ENCODE measurements around the gene EVL.
A peak's percentile ranks its signal among the peaks of the same experiment; 100 is the strongest.

EVL gene

DNA sequence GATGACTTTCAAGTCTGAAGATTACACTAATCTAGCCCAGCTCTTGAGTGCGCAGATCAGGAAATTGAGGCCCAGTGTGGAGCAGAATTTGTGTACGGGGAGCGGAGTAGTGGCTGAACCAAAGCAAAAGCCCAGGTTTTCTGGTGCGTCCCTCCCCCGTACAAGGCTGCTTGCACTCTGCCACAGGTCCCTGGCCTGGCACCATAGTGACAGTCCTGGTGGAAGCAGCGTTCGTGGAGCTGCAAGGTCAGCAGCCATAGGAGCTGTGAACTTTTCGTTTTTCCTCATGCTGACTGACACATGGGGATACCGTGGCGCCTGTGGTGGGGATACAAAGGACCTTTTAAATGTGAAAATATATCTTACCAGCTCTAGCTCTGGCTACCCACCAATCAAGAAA, 1.7 kb downstream of the EVL start:
- DNase-seq (ENCODE audit: low spot score) = no peak

GRCh38 chr14:100067481-100067880, 2.3 kb downstream of the EVL start:
- DNase-seq (ENCODE audit: low spot score) = no peak

- no peak for DNase-seq (ENCODE audit: low spot score)
These were observed 3.0 kb downstream of the EVL start for GRCh38 chr14:100067971-100068959.

DNA sequence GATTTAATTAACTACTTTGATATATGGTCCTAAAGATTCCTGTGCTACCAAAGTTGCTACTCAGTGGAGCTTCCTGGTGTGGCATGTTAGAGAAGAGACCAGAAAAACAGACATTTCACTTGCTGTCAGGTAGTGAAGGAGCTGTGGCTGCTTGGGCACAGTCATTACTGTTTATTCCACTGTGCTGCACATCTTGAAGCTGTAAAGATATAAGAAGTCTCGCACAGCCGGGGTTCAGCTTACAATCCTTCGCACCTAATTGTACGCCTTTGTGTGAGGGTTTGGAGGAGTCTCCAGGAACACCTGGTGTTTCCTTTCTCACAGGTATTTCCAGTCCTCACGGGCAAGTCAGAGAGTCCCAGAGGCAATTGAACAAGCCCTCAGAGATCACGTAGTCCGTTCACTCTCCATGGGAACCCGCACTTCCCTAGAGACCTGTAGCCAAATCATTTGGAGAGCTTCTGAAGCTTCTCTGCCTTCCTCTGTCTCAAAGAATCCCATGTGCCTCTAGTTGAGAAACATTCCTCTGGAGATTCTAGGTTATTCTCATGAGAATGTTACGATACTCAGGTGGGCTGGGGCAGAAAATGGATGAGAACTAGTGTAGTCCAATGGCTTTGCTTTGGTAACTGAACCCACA, 4.1 kb downstream of the EVL start:
- DNase-seq (ENCODE audit: low spot score) = no peak

DNA sequence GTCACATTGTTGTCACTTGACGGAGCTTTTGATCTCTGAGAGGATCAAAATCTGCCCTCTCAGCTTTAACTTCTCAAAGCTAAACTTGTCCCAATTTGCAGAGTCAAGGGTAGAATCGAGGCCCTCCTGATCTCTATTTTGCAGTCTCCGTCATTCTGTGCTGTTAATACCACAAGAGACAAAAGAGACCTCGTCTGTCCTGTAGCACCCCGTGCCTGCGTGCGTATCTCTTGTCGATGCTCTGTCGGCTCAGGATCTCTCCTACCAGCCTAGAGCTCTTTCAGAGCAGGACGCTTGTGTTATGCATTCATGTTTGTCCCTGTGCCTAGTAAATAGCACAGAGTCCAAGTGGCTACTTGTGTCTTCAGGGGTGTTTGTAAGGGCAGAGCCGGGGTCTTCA, 5.1 kb downstream of the EVL start:
- DNase-seq (ENCODE audit: low spot score) = no peak

GRCh38 chr14:100071545-100071944, 6.3 kb downstream of the EVL start:
- no peak for DNase-seq (ENCODE audit: low spot score)

DNA sequence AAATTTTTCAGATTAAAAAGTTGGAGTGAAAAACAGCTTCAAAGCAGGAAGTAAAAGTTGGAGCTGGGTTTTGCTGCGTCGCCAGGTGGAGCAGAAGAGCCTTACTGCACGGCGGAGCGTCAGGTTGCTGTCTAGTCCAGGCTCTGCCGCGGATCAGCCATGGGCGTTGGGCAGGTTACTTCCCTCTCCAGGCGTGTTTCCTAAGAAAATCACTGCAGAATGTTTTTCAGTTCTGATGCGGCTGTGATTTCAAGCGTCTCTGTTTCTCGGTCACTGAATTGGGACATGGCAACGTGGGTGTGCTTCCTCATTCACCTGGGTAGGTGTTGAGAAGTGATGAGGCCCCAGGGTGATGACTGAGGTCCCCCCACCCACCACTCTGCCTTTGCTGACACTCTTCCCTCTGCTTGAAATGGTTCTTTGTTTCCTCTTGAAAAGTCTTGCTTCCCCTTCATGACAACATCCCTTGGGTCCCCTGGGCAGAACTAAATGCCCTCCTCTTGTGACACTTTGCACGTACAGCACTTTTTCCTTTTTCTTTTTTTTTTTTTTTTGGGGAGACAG, 7.6 kb downstream of the EVL start:
- DNase-seq (ENCODE audit: low spot score) = no peak

- DNase-seq (ENCODE audit: low spot score) = no peak
These were observed 8.6 kb downstream of the EVL start for GRCh38 chr14:100073576-100074430.

- no peak for DNase-seq (ENCODE audit: low spot score)
These were observed 9.3 kb downstream of the EVL start for GRCh38 chr14:100074431-100075100.

GRCh38 chr14:100075681-100076080, 10.5 kb downstream of the EVL start:
- DNase-seq (ENCODE audit: low spot score) = no peak

DNA sequence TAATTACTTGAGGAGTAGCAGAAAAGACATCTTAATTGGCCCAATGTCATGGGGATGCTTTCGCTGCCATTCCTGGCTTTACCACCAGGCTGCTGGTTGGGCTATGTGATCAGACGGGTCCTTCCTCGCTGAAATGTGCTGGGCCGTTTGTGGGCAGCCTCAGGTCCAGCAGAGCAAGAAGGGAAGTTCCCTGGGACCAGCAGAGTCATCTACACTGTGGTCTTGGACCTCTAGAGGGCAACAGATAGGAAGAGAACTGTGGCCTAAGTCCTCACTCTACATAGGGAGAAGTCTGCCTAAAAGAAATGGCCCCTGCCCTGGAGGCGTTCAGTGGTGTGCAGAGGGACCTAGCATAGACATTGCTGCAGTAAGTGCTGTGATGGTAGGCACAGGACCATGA, 10.9 kb downstream of the EVL start:
- peak; percentile 38 for DNase-seq (ENCODE audit: low spot score)

DNA sequence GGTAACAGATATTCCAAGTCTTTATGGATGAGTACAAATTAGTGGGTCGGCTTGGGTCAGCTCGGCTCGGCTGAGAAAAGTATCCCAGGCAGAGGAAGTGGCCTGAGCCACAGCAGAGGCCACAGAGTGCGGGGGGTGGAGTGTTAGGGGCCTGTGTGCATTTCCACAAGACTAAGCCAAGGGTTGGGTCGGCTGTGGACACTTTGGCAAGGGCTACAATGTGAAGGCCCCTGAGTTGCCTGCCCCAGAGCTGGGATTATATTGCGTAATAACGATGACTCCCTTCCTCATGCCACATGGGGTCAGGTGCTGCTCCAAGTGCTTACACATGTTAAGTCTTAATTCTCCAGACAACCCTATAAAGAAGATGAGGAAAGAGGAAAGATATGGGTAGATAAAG, 11.4 kb downstream of the EVL start:
- no peak for DNase-seq (ENCODE audit: low spot score)

DNA sequence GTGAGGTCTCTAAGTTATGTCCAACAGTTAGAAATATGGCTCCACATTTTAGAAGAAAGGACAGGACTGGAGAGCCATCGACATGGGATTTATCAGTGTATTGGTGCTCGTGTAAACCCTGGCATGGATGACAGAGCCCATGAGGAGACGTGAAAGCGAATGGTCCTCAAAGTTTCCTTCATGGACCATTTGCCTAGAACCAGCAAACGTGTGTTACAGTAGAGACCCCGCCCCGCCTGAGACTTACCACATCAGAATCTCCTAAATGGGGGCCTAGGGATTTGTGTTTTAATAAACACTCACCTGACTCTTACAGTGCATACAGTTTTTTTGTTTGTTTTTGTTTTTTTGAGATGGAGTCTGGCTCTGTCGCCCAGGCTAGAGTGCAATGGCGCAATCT, 12.2 kb downstream of the EVL start:
- no peak for DNase-seq (ENCODE audit: low spot score)

GRCh38 chr14:100078216-100078803, 13.1 kb downstream of the EVL start:
- DNase-seq (ENCODE audit: low spot score) = no peak

DNA sequence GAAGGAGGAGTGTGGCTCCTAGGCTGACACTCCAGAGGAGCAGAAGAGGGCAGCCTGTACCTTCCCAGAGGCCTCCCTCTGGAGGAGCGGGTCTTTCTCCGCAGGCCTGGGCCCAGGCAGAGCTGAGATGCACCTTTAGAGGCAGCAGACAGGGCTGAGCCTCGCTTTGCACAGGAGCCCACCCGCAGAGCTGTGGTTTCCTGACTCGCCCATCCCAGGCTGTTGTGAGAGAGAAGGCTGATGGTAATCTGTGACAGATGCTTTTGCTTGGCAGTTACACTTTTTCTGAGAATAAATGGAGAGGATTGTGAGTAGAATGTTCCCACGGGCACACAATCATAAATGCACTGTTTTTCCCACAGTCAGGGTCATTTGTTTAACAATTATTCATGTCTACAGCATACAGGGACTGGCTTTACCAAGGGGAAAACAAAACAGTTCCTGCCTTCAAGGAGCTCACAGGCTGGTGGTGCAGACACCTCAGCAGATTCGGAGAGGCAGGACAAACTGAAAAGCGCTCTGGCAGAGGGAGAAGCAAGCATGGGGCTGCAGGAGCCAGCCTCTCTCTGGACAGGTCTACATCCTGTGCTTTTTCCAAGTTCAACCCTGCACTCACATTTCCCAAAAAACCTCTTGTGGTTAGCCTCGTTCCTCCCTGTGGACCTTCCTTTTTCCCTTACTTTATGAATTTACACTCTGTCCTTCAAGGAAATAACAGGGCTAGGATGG, 13.9 kb downstream of the EVL start:
- DNase-seq (ENCODE audit: low spot score) = no peak

DNA sequence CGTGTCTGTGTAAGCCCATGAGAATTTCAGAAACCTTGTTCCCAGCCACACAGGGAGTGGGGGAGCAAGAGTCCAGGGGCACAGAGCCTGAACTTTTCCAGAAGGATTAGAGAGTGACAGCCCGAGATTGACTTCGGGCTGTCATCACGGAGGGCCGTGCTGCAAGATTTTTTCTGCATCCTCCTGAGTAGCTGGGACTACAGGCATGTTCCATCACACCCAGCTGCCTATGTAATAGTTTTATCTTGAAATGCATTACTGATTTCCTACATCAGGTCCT, 14.4 kb downstream of the EVL start:
- DNase-seq (ENCODE audit: low spot score) = no peak

DNA sequence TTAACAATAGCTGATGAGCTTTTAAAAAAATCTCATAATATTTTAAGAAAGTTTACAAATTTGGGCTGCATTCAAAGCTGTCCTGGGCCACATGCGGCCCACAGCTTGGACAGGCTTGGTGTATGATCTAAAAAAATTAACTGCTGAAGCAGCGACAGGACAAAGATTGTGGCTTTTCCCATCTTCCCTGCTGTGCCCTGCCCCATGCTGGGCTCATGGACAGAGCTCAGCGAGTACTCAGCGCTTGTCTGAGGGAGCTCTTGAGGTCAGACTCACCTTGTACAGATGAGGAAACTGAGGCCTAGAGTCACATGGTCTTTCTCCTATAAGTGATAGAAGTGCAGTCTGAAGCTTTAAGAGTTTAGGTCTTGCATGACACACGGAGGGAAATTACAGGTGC, 15.0 kb downstream of the EVL start:
- no peak for DNase-seq (ENCODE audit: low spot score)

GRCh38 chr14:100081997-100082625, 16.9 kb downstream of the EVL start:
- DNase-seq (ENCODE audit: low spot score) = no peak

- no peak for DNase-seq (ENCODE audit: low spot score)
These were observed 17.5 kb downstream of the EVL start for GRCh38 chr14:100082723-100083122.

- DNase-seq (ENCODE audit: low spot score) = no peak
These were observed 18.5 kb downstream of the EVL start for GRCh38 chr14:100083706-100084105.
